Heart right ventricle (tissue), 16 donors: ENCODE results near the gene SLC25A18. TPM values are rescaled to one million over a fixed set of nuclear protein-coding genes. Genes with fewer than 3 reads are reported as not detected.

Source experiments
- ATAC-seq, 8 donors: fragments of 200-7000 bp; cut with Tn5 transposase; one replicate each; pipeline ENCODE4 v1.9.1; 2020; ENCODE audit warnings: mild to moderate bottlenecking in 8 of 8, moderate library complexity in 8 of 8, moderate number of reproducible peaks in 1 of 8
- DNase-seq, 2 donors: peaks; one replicate each; pipeline ENCODE4 v3.0.0-alpha.2; 2020
- H3K27ac ChIP-seq, 10 donors: fragments of 200-600 bp; sonication (generic) in 2 of 10; one replicate each; pipeline versions ENCODE4 v1.5.0 to v1.8.0; 2020 to 2022; ENCODE audit warnings: mild to moderate bottlenecking in 3 of 10
- H3K27me3 ChIP-seq, 7 donors: fragments of 200-600 bp; one replicate each; pipeline ENCODE4 v1.8.0; 2021 to 2022; ENCODE audit warnings: mild to moderate bottlenecking in 2 of 7
- H3K36me3 ChIP-seq, 9 donors: fragments of 200-600 bp; sonication (generic) in 1 of 9; one replicate each; pipeline versions ENCODE4 v1.5.0 to v1.8.0; 2020 to 2022; ENCODE audit warnings: mild to moderate bottlenecking in 2 of 9
- H3K4me1 ChIP-seq, 9 donors: fragments of 200-600 bp; sonication (generic) in 1 of 9; one replicate each; pipeline versions ENCODE4 v1.5.0 to v1.8.0; 2020 to 2022; ENCODE audit warnings: mild to moderate bottlenecking in 4 of 9
- H3K4me3 ChIP-seq, 10 donors: fragments of 200-600 bp; sonication (generic) in 2 of 10; one replicate each; pipeline versions ENCODE4 v1.5.0 to v1.8.0; 2020 to 2022; ENCODE audit warnings: mild to moderate bottlenecking in 7 of 10, moderate library complexity in 2 of 10
- H3K9me3 ChIP-seq, 11 donors: fragments of 200-600 bp in 10 of 11; sonication (generic) in 2 of 11; one replicate each; pipeline versions ENCODE4 v1.5.0 to v1.8.0; 2013 to 2022; ENCODE audit warnings: mild to moderate bottlenecking in 2 of 11, control low read depth in 1 of 11, moderate library complexity in 1 of 11
- WGBS, 2 donors: extraction: QIAGEN DNeasy Blood & Tissue Kit; methylation state at CpG; one replicate each; pipeline ENCODE4 v1.1.7; 2013; ENCODE audit warnings: inconsistent platforms in 1 of 2; 5-methylcytosine and 5-hydroxymethylcytosine counted together
- intact Hi-C, 10 donors: fragments of 100-400 bp; cut with DNase I; formaldehyde crosslinking; loops; one replicate each; pipeline versions ENCODE4 v1.11.1 to v1.14.2; 2022
- polyA plus RNA-seq, 2 donors: library from polyadenylated mRNA; stranded (reverse); fragments of 200-250 nt; gene quantifications; one replicate each; pipeline ENCODE4 v1.2.3, GENCODE V29; 2013
- total RNA-seq, 10 donors: library from RNA; stranded (reverse); fragmentation: NEBNext Ultra II Directional in 3 of 10; extraction: Animal tissue kit (Norgen Biotek cat#: 25700) in 3 of 10; gene quantifications; one replicate each; pipeline versions ENCODE4 v1.2.1 to v1.2.4, GENCODE V29; 2021 to 2023
- TF ChIP-seq, protein P1 (sequence below), 9 donors: fragments of 200-600 bp; sonication (generic) in 2 of 9; IDR thresholded peaks; one replicate each; pipeline versions ENCODE4 v1.5.0 to v1.8.0; 2021 to 2022; ENCODE audit warnings: antibody characterized with exemption in 9 of 9, mild to moderate bottlenecking in 5 of 9, moderate library complexity in 1 of 9
- donor health status: Arrhythmogenic right ventricular cardiomyopathy.
- donor health status: ischemic (EF 13 %, LVEDD 7.1; RV severe dilation, severe dysfunction).
- donor health status: healthy with polysubstance abuse.
- donor health status: DM: no; HTN: yes; CAD: no.
- donor health status: DM: no; HTN: no; CAD: no.
- donor health status: ischemic (EF 25% LVEDD 6.9; RV normal size, moderate dysfunction).
- donor health status: ischemic (EF 25% LVEDD 5.7; RV mildly dilated, moderate dysfunction).
- donor health status: healthy.
- donor health status: DM: yes; HTN: yes; CAD: no.
- donor health status: Ischemic cardiomyopathy.
- donor health status: ischemic (EF 35%, LVEDD 5.7; RV mildly dilated, moderate dysfunction).
- donor health status: nonischemic (EF 11% LVEDD 7.7; RV severe dilation, severe dysfunction).
- donor health status: DM: yes; HTN: yes; CAD: no.
- donor health status: PGD.
- donor health status: ischemic (EF 29% LVEDD 5.4; RV normal size, mild dysfunction).
- donor health status: nonischemic (EF 23%, LVEDD 6.1; RV moderate dilation, normal function).

SLC25A18 gene
- total and polyA plus RNA-seq, 12 donors, result 0.65 to 13.6 (median 1.1) TPM

DNA sequence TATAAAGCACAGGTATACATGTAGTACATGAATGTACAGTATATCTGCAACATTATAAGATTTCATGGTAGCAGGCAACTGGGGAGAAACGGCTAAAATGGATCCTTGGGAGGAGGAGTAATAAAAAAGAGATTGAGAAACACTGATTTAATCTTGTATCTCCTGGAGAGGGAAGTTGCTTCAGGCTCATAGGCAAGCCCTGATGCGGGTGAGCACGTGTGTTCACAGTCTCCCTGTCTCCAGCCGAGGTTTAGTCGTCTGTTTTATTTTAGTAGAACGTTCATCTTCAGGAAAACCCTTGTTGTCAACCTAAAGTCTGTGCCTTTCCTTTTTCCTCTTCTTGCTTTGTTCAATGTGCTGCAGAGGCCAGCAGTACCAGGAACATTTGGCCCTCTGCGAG is 21.8 kb upstream of the SLC25A18 start:
- DNase-seq (no peak), ATAC-seq (no peak)
- Histone ChIP-seq H3K4me1 (no peaks in the 10 kb centered on the region), H3K4me3 (no peak overlapping the region), H3K27me3 (no peaks in the 10 kb centered on the region), H3K9me3 (no peaks in the 10 kb centered on the region), H3K27ac (no peak overlapping the region), H3K36me3 (peaks cover 0 to 69% (median 0%) of the 10 kb centered on the region in 9 donors)
- whole genome bisulfite sequencing, 2 donors, result 86 to 90% methylated on average over 7 of the region's 7 CpGs
- TF ChIP-seq, protein P1, sequence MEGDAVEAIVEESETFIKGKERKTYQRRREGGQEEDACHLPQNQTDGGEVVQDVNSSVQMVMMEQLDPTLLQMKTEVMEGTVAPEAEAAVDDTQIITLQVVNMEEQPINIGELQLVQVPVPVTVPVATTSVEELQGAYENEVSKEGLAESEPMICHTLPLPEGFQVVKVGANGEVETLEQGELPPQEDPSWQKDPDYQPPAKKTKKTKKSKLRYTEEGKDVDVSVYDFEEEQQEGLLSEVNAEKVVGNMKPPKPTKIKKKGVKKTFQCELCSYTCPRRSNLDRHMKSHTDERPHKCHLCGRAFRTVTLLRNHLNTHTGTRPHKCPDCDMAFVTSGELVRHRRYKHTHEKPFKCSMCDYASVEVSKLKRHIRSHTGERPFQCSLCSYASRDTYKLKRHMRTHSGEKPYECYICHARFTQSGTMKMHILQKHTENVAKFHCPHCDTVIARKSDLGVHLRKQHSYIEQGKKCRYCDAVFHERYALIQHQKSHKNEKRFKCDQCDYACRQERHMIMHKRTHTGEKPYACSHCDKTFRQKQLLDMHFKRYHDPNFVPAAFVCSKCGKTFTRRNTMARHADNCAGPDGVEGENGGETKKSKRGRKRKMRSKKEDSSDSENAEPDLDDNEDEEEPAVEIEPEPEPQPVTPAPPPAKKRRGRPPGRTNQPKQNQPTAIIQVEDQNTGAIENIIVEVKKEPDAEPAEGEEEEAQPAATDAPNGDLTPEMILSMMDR (IDR thresholded peaks at IDR 0.05), result no peak
- intact Hi-C loops, result no loop called here

DNA sequence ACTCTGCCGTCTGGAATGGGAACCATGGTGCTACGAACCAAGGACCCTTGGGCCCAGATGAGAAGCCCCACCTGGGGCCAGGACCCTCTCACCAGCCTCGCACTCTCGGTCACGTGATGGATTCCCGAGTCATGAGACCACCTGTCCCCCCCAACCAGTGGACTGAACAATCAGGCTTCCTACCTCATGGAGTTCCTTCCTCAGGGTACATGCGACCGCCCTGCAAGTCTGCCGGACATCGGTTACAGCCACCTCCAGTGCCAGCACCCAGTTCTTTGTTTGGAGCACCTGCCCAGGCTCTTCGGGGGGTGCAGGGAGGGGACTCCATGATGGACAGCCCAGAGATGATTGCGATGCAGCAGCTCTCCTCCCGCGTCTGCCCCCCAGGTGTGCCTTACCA is 20.8 kb upstream of the SLC25A18 start:
- ATAC-seq (no peak), DNase-seq (no peak)
- H3K4me3 ChIP-seq, result no peak overlapping the region
- no peaks in the 10 kb centered on the region for H3K9me3 ChIP-seq
- 92 to 95% methylated on average over 14 of the region's 14 CpGs for WGBS, 2 donors
- peaks cover 0 to 61% (median 0%) of the 10 kb centered on the region in 9 donors for H3K36me3 ChIP-seq
- TF ChIP-seq, protein P1 (IDR thresholded peaks at IDR 0.05), result no peak
- H3K27me3 ChIP-seq, result no peaks in the 10 kb centered on the region
- H3K4me1 ChIP-seq, result no peaks in the 10 kb centered on the region
- H3K27ac ChIP-seq, result no peak overlapping the region
- intact Hi-C loops, result no loop called here

DNA sequence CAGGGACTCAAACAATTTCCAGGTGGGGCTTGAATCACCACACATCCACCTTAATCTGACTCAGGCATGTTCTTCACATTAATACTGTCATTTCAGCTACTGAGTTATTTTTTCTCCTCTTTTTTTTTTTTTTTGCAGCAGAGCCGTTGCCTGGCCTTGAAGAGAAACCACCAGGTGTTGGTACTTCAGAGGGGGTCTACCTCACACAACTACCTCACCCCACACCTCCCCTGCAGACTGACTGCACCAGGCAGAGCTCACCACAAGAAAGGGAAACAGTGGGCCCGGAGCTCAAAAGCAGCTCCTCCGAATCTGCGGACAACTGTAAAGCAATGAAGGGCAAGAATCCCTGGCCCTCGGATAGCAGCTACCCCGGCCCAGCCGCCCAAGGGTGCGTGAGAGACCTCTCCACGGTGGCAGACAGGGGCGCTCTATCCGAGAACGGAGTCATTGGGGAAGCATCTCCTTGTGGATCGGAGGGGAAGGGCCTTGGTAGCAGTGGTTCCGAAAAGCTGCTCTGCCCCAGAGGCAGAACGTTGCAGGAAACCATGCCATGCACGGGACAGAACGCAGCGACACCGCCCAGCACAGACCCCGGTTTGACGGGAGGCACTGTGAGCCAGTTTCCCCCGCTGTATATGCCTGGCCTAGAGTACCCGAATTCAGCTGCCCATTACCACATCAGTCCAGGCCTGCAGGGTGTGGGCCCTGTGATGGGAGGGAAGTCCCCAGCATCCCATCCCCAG is 15.1 kb upstream of the SLC25A18 start:
- no peak overlapping the region for H3K4me3 ChIP-seq
- no peak overlapping the region for H3K27ac ChIP-seq
- H3K9me3 ChIP-seq, result no peaks in the 10 kb centered on the region
- H3K36me3 ChIP-seq, result peaks cover 0 to 52% (median 0%) of the 10 kb centered on the region in 9 donors
- TF ChIP-seq, protein P1 (IDR thresholded peaks at IDR 0.05), result no peak
- no peaks in the 10 kb centered on the region for H3K27me3 ChIP-seq
- ATAC-seq (no peak), DNase-seq (no peak)
- WGBS, 2 donors, result 94 to 95% methylated on average over 23 of the region's 23 CpGs
- intact Hi-C loops, result no loop called here
- H3K4me1 ChIP-seq, result no peaks in the 10 kb centered on the region

DNA sequence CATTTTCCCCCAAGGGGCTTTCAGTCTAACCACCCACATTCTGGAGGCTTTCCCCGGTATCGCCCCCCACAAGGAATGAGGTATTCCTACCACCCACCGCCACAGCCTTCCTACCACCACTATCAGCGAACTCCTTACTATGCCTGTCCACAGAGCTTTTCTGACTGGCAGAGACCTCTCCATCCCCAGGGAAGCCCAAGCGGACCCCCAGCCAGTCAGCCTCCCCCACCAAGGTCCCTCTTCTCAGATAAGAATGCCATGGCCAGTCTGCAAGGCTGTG is 14.6 kb upstream of the SLC25A18 start:
- no peaks in the 10 kb centered on the region for H3K9me3 ChIP-seq
- no peak overlapping the region for H3K27ac ChIP-seq

More for the DNA sequence above, 14.6 kb upstream of the SLC25A18 start:
- ATAC-seq, result no peak
- DNase-seq, result no peak
- 96 to 97% methylated on average over 5 of the region's 5 CpGs for WGBS, 2 donors
- intact Hi-C loops, result no loop called here
- no peaks in the 10 kb centered on the region for H3K27me3 ChIP-seq
- TF ChIP-seq, protein P1 (IDR thresholded peaks at IDR 0.05), result no peak
- H3K36me3 ChIP-seq, result peaks cover 0 to 52% (median 0%) of the 10 kb centered on the region in 9 donors
- no peaks in the 10 kb centered on the region for H3K4me1 ChIP-seq
- H3K4me3 ChIP-seq, result no peak overlapping the region
